Type B pancreatic cell (in vitro differentiated cells): ENCODE results near the gene CCDC187. TPM values are rescaled to one million over a fixed set of nuclear protein-coding genes. Genes with fewer than 3 reads are reported as not detected.

Experiments used
- DNase-seq: peaks from one replicate; pipeline ENCODE4 v3.0.0; 2021; ENCODE audit warnings: mixed read lengths; ENCODE audit not compliant: unreplicated experiment; ENCODE audit errors: extremely low spot score
- H3K27ac Mint-ChIP-seq: 2 replicates; pipeline ENCODE4 v1.8.0; 2021; ENCODE audit warnings: mild to moderate bottlenecking, mixed read lengths
- H3K27me3 Mint-ChIP-seq: 2 replicates; pipeline ENCODE4 v1.8.0; 2021; ENCODE audit warnings: mixed read lengths
- H3K36me3 Mint-ChIP-seq: 2 replicates; pipeline ENCODE4 v1.8.0; 2021; ENCODE audit warnings: mixed read lengths
- H3K4me1 Mint-ChIP-seq: one replicate; pipeline ENCODE4 v1.8.0; 2021; ENCODE audit warnings: mixed read lengths; ENCODE audit not compliant: unreplicated experiment
- H3K4me3 Mint-ChIP-seq: 2 replicates; pipeline ENCODE4 v1.8.0; 2021; ENCODE audit warnings: mild to moderate bottlenecking, mixed read lengths
- H3K9me3 Mint-ChIP-seq: 2 replicates; pipeline ENCODE4 v1.8.0; 2021; ENCODE audit warnings: mixed read lengths
- total RNA-seq: library from RNA; stranded (reverse); gene quantifications from 2 replicates; pipeline ENCODE4 v1.2.1, GENCODE V29; 2021; ENCODE audit warnings: low replicate concordance
- TF ChIP-seq, protein P1 (sequence below): fragments of 200-600 bp; sonication (generic); conservative IDR thresholded peaks from 2 replicates; pipeline ENCODE4 v1.5.0; 2021; ENCODE audit warnings: antibody characterized with exemption, mild to moderate bottlenecking

CCDC187 gene
- total RNA-seq, 1 donor from 2014 or later = 0.70 TPM

DNA sequence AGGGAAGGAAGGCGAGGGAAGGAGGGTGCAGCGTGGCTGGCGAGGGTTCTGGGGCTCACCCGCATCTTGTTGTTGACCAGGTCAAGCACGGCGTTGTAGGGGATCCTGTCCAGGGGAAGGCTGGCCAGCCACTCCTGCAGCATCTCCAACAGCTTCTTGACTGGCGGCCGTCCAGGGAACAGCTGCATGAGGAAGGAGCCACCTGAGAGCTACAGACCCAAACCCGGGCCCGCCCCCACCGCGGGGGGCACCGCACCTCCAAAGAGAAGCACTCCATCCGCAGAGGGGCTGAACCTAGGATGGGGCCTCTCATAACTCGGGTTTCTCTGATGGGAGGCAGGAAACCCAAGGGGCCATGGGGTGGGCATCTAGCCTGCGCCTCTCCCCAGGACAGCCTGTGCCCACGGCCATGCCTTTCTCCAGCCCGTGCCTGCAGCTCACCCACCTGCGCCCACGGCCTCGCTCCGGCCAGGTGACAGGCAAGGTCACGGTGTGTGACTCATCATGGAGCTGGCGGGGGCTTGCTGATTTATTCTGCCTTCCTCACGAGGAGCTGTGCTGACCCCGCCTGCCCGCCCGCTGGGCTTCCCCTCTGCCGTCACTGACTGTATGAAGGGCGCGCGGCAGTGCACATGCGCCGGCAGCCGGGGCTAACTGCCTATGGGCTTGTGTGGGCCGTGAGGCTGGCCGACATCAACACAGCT, 87.2 kb downstream of the CCDC187 start:
- no peak overlapping the region for H3K27ac Mint-ChIP-seq
- no peak for DNase-seq
- no peaks in the 10 kb centered on the region for H3K9me3 Mint-ChIP-seq
- no peaks in the 10 kb centered on the region for H3K4me1 Mint-ChIP-seq
- no peaks in the 10 kb centered on the region for H3K27me3 Mint-ChIP-seq
- TF ChIP-seq, protein P1, sequence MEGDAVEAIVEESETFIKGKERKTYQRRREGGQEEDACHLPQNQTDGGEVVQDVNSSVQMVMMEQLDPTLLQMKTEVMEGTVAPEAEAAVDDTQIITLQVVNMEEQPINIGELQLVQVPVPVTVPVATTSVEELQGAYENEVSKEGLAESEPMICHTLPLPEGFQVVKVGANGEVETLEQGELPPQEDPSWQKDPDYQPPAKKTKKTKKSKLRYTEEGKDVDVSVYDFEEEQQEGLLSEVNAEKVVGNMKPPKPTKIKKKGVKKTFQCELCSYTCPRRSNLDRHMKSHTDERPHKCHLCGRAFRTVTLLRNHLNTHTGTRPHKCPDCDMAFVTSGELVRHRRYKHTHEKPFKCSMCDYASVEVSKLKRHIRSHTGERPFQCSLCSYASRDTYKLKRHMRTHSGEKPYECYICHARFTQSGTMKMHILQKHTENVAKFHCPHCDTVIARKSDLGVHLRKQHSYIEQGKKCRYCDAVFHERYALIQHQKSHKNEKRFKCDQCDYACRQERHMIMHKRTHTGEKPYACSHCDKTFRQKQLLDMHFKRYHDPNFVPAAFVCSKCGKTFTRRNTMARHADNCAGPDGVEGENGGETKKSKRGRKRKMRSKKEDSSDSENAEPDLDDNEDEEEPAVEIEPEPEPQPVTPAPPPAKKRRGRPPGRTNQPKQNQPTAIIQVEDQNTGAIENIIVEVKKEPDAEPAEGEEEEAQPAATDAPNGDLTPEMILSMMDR = no peak
- no peak overlapping the region for H3K4me3 Mint-ChIP-seq
- peaks cover 12% of the 10 kb centered on the region for H3K36me3 Mint-ChIP-seq

DNA sequence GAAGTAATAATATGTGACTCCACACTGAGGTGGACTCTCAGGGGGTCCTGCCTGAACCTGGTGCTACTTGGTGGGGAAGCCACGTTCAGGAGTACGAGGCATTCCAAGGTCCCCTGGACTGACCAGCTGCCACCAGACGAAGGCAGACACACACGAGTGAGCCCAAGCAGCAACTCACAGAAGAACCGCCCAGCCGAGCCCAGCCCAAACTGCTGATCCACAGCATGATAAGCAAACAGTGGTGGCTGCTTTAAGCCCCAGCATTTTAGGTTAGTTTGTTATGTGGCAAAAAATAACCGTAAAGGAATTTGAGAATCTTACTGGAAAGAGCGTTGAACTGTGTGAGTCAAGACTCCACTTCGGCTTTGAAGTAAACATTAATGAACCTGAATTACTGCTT, 90.2 kb downstream of the CCDC187 start:
- no peaks in the 10 kb centered on the region for H3K4me1 Mint-ChIP-seq
- H3K4me3 Mint-ChIP-seq = no peak overlapping the region
- TF ChIP-seq, protein P1 = no peak
- no peaks in the 10 kb centered on the region for H3K27me3 Mint-ChIP-seq
- peaks cover 12% of the 10 kb centered on the region for H3K36me3 Mint-ChIP-seq
- H3K27ac Mint-ChIP-seq = no peak overlapping the region
- DNase-seq = no peak
- no peaks in the 10 kb centered on the region for H3K9me3 Mint-ChIP-seq

DNA sequence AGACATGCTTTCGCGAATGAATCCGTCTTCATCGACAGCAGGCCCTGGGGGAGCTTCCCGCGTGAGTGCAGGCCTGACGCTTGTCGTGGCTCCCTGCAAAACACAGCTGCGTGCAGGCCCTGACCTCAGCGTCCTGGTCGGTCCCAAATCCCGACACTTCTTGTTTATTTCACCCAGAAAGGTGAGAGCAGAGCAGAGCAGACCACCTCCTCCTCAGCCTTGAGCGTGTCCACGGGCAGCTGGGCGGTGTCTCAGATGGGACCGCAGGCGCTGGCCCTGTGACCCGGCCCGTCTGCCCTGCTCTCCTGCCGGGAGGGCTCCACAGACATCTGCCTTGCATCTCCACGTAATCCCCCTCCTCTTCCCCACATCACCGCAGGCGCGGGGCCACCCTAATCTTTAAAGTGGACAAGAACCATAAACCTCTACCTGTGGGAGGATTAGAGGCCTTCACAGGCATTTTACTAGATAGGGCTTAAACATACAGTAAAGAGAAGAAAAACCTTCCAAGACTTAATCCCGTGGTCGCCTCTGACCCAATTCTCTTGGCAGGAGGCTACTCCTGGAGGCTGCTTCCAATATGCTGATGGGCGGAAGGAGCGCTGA, 91.4 kb downstream of the CCDC187 start:
- no peak for DNase-seq
- no peak overlapping the region for H3K4me3 Mint-ChIP-seq
- H3K4me1 Mint-ChIP-seq = no peaks in the 10 kb centered on the region
- H3K27ac Mint-ChIP-seq = no peak overlapping the region
- no peaks in the 10 kb centered on the region for H3K9me3 Mint-ChIP-seq
- H3K27me3 Mint-ChIP-seq = no peaks in the 10 kb centered on the region
- TF ChIP-seq, protein P1 = no peak
- peaks cover 12% of the 10 kb centered on the region for H3K36me3 Mint-ChIP-seq

DNA sequence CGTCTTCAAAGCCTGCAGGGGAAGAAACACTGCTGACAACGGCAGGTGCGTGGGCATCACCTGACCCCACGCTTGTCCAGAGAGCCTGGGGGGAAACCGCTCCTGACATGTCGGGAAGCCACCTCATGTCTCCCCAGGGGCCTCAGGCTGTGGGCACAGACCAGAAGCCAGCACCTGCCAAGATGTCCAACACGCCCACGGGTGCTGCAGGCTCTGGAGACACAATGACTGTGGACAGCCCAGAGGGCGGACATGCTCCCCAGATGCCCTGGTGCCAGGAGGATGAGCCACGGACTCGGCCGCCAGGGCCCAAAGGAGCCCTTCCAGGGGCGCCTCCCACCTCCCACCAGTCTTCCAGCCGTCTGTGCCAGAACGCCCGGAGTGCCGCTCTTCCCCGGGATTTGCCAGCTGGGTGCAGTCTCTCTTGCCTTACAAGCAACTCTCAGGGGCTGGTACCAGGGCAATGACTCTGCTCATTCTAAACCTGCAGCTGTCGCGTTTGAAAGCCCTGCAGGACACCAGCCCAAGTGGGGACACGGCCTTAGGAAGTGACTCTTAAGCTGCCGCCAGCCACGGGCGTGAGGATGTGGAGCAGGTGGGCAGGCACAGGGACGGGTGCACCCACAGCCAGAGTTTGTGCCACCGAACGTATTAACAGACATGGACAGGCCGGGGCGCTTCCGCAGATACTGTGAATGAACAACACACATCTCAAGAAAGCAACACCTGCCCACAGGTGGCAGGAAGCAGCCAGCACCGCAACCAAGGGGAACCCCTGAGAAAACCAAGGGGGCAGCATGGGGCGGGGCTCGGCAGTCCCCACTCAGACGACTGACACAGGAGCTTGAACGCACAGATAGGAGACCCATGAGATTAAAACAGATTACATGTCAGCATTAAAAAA, 92.2 kb downstream of the CCDC187 start:
- DNase-seq = no peak
- no peaks in the 10 kb centered on the region for H3K4me1 Mint-ChIP-seq
- no peaks in the 10 kb centered on the region for H3K9me3 Mint-ChIP-seq
- H3K36me3 Mint-ChIP-seq = peaks cover 12% of the 10 kb centered on the region
- no peak overlapping the region for H3K4me3 Mint-ChIP-seq
- H3K27ac Mint-ChIP-seq = no peak overlapping the region
- peaks cover 4% of the 10 kb centered on the region for H3K27me3 Mint-ChIP-seq
- TF ChIP-seq, protein P1 = no peak

DNA sequence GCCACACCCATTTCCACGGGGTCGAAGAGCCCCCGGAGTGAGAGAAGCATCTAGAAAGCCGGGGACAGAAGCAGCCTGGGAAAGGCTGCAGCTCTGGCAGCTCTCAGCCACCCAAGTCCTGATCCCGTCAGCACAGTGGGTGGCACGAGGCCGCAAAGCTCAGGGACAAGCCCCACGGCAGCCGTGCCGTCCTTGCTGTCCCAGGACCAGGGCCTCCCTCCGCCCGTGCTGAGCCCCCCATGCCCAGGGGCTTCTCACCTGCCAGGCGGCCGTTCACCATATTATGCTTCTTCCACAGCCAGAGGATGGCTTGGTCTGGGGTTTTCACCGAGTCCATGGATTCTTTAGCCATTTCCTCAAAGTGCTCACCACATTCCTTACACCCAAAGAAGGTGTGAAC, 92.9 kb downstream of the CCDC187 start:
- peaks cover 8% of the 10 kb centered on the region for H3K27me3 Mint-ChIP-seq

More for the DNA sequence above, 92.9 kb downstream of the CCDC187 start:
- Mint-ChIP-seq H3K9me3 (no peaks in the 10 kb centered on the region), H3K4me3 (no peak overlapping the region), H3K27ac (no peak overlapping the region), H3K4me1 (no peaks in the 10 kb centered on the region), H3K36me3 (peaks cover 12% of the 10 kb centered on the region)
- no peak for DNase-seq
- TF ChIP-seq, protein P1 = no peak
